Thymus (tissue), 11 donors: Measurements from ENCODE around the gene MECR. TPM values are rescaled to one million over a fixed set of nuclear protein-coding genes. Genes with fewer than 3 reads are reported as not detected.

Experiments used
- DNase-seq, 9 donors: peaks; one replicate each; pipeline ENCODE4 v3.0.0-alpha.2; 2013; ENCODE audit warnings: low spot score in 9 of 9, low read depth in 6 of 9, missing footprints in 1 of 9
- H3K27ac ChIP-seq, 2 donors: one replicate each; pipeline ENCODE4 v1.5.1; 2013; ENCODE audit warnings: control low read depth in 1 of 2, low read depth in 1 of 2, low read length in 1 of 2, mild to moderate bottlenecking in 1 of 2, moderate library complexity in 1 of 2
- H3K27me3 ChIP-seq, 2 donors: one replicate each; pipeline ENCODE4 v1.5.1; 2013; ENCODE audit warnings: low read length in 1 of 2; ENCODE audit not compliant: control insufficient read depth in 2 of 2, insufficient read depth in 1 of 2
- H3K36me3 ChIP-seq, 2 donors: one replicate each; pipeline ENCODE4 v1.5.1; 2013; ENCODE audit warnings: low read length in 1 of 2, mild to moderate bottlenecking in 1 of 2, moderate library complexity in 1 of 2; ENCODE audit not compliant: control insufficient read depth in 2 of 2, insufficient read depth in 2 of 2
- H3K4me1 ChIP-seq, 2 donors: one replicate each; pipeline ENCODE4 v1.5.1; 2013; ENCODE audit warnings: low read length in 2 of 2; ENCODE audit not compliant: control insufficient read depth in 2 of 2, insufficient read depth in 2 of 2
- H3K4me3 ChIP-seq, 2 donors: one replicate each; pipeline ENCODE4 v1.5.1; 2013; ENCODE audit warnings: low read length in 2 of 2, control low read depth in 1 of 2, mild to moderate bottlenecking in 1 of 2
- H3K9me3 ChIP-seq, 2 donors: one replicate each; pipeline ENCODE4 v1.5.1; 2013; ENCODE audit warnings: low read length in 1 of 2, mild to moderate bottlenecking in 1 of 2; ENCODE audit not compliant: control insufficient read depth in 2 of 2, insufficient read depth in 1 of 2
- WGBS: extraction: QIAGEN DNeasy Blood & Tissue Kit; methylation state at CpG from one replicate; pipeline ENCODE4 v1.1.7; 2013; 5-methylcytosine and 5-hydroxymethylcytosine counted together
- polyA plus RNA-seq: library from polyadenylated mRNA; stranded (reverse); fragments of 200-250 nt; gene quantifications from one replicate; pipeline ENCODE4 v1.2.3, GENCODE V29; 2013
- total RNA-seq: library from RNA; stranded (reverse); fragments of 120-200 nt; gene quantifications from one replicate; pipeline ENCODE4 v1.2.4, GENCODE V29; 2013
- donor health status: healthy.

Gene MECR
- total and polyA plus RNA-seq, 2 donors: 14.3 to 16.5 TPM

DNA sequence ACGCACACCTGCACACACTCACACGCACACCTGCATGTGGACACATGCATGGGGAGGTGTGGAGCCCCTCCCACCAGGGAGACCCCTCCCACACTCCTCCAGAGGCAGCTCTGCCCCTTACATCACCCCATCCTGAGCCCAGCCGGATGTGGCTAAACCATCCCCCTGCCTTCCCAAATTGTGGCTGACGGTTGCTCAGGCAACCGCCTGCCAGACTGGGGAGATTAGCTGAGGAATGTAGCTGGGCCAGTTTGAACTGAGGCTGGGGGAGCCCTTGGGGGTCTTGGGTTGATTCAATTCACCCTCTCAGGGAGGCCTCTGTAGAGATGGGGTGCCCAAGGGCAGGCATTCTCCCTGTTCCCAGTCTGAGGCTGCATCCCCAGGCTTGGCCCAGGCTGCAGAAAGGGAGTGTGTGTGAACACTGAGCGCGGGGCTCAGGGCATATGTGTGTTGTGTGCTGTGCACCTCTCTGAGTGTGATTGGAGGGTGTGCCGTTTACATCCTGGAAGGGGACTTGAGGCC, 18.5 kb upstream of the MECR start:
- peak in 1 of 9 donors; percentile 61 for DNase-seq
- Histone ChIP-seq H3K9me3 (peaks cover 0 to 7% of the 10 kb centered on the region in 2 donors), H3K27ac (peak overlapping the region in 1 of 2 donors; percentile 78), H3K4me1 (peaks cover 3 to 64% of the 10 kb centered on the region in 2 donors), H3K4me3 (no peak overlapping the region), H3K36me3 (no peaks in the 10 kb centered on the region), H3K27me3 (no peaks in the 10 kb centered on the region)
- WGBS: 61% methylated on average over 8 of the region's 8 CpGs

- H3K36me3 ChIP-seq: no peaks in the 10 kb centered on the region
- no peak overlapping the region for H3K4me3 ChIP-seq
- no peaks in the 10 kb centered on the region for H3K27me3 ChIP-seq
- no peak for DNase-seq
- H3K27ac ChIP-seq: peak overlapping the region in 1 of 2 donors; percentile 19
- H3K9me3 ChIP-seq: peaks cover 0 to 7% of the 10 kb centered on the region in 2 donors
- 92% methylated on average over 2 of the region's 2 CpGs for WGBS
- peaks cover 3 to 66% of the 10 kb centered on the region in 2 donors for H3K4me1 ChIP-seq
Observed at GRCh38 chr1:29248409-29248808, 17.7 kb upstream of the MECR start.

GRCh38 chr1:29247571-29248273, 17.0 kb upstream of the MECR start:
- Histone ChIP-seq H3K36me3 (no peaks in the 10 kb centered on the region), H3K27ac (no peak overlapping the region), H3K4me1 (peaks cover 3 to 65% of the 10 kb centered on the region in 2 donors), H3K4me3 (no peak overlapping the region), H3K9me3 (peaks cover 0 to 7% of the 10 kb centered on the region in 2 donors), H3K27me3 (no peaks in the 10 kb centered on the region)
- WGBS: 96% methylated on average over 8 of the region's 8 CpGs
- DNase-seq: no peak

- 82% methylated on average over 3 of the region's 3 CpGs for WGBS
- H3K27me3 ChIP-seq: no peaks in the 10 kb centered on the region
- DNase-seq: no peak
- H3K4me3 ChIP-seq: no peak overlapping the region
- peaks cover 0 to 7% of the 10 kb centered on the region in 2 donors for H3K9me3 ChIP-seq
- peaks cover 3 to 62% of the 10 kb centered on the region in 2 donors for H3K4me1 ChIP-seq
- H3K27ac ChIP-seq: no peak overlapping the region
- H3K36me3 ChIP-seq: no peaks in the 10 kb centered on the region
Observed at GRCh38 chr1:29247044-29247443, 16.3 kb upstream of the MECR start.

DNA sequence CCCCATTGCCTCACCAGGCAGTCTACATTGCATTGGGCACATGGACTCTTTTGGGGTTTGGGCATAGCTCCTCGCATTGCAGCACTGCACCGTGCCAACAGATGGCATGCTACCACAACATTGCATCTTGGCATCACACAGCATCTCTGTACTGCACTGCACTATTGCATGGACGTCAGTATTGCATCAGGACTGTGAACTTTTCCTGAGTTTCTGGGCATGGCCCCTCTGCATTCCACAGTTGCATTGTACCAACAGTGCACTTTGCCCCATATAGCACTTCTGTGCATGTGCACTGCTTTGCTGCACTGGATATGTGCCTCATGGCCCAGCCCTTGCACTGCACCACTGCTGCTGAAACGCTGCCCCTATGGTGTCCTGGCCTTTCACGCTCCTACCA, 15.1 kb upstream of the MECR start:
- WGBS: 75% methylated on average over 5 of the region's 5 CpGs
- H3K9me3 ChIP-seq: no peaks in the 10 kb centered on the region
- no peak overlapping the region for H3K4me3 ChIP-seq
- DNase-seq: peak in 2 of 9 donors; percentile 63 to 66
- H3K4me1 ChIP-seq: peaks cover 3 to 62% of the 10 kb centered on the region in 2 donors
- H3K27ac ChIP-seq: no peak overlapping the region
- no peaks in the 10 kb centered on the region for H3K27me3 ChIP-seq
- no peaks in the 10 kb centered on the region for H3K36me3 ChIP-seq

- DNase-seq: no peak
- H3K27ac ChIP-seq: no peak overlapping the region
- H3K9me3 ChIP-seq: no peaks in the 10 kb centered on the region
- H3K27me3 ChIP-seq: no peaks in the 10 kb centered on the region
- H3K36me3 ChIP-seq: no peaks in the 10 kb centered on the region
- 80% methylated on average over 6 of the region's 6 CpGs for WGBS
- H3K4me3 ChIP-seq: no peak overlapping the region
- H3K4me1 ChIP-seq: peaks cover 3 to 67% of the 10 kb centered on the region in 2 donors
Observed at GRCh38 chr1:29245261-29245660, 14.5 kb upstream of the MECR start.

DNA sequence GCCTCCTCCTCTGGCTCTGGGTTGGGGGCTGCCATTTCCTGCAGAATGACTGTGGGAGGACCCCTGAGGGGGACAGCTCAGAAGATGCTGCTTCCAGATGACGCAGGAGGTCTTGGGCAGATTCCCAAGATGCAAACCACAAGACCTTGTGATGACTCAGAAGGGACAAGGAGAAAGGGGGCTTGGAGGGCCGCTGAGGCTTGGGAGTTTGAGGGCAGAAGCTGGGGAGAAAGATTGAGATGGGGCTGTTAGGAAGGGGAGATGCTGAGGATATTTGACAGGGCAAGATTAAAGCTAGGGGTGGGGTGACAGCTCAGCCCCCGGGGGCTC, 13.1 kb upstream of the MECR start:
- no peaks in the 10 kb centered on the region for H3K9me3 ChIP-seq
- peaks cover 0 to 67% of the 10 kb centered on the region in 2 donors for H3K4me1 ChIP-seq
- peaks cover 6 to 13% of the 10 kb centered on the region in 2 donors for H3K27me3 ChIP-seq
- DNase-seq: no peak
- H3K4me3 ChIP-seq: no peak overlapping the region
- H3K27ac ChIP-seq: no peak overlapping the region
- no peaks in the 10 kb centered on the region for H3K36me3 ChIP-seq
- 79% methylated on average over 3 of the region's 3 CpGs for WGBS

DNA sequence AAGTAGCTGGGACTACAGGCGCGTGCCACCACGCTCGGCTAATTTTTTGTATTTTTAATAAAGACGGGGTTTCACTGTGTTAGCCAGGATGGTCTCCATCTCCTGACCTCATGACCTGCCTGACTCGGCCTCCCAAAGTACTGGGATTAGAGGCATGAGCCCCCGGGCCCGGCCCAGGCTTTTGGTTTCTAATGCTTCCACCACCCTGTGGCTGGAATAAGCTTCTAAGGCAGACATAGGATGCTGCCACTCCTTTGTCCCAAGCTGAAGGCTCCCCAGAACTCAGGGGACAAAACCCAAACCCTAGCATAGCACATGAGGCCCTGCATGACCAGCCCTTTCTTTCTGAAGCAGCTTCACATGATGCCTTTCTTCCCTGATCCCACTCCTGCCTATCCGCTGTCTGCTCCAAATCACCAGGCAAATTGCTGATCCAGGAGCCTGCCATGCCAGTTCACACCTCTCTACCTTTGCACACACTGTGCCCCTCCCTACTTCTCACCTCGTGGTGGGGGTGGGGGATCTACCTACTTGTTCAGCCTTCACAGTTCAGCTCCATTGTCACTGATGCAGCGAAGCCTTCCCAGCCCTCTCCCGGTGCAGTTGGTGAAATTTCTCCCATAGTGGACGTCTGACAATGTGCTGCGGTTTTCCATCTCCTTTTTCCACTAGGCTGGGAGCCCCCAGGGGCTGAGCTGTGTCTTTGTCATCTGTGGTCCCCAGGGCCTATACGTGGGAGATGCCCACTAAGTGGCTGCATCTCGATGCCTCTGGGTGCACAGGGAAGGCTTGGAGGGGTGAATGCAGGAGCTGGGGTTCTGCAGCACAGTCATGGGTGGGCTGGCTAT, 12.5 kb upstream of the MECR start:
- no peaks in the 10 kb centered on the region for H3K36me3 ChIP-seq
- H3K4me1 ChIP-seq: peaks cover 4 to 66% of the 10 kb centered on the region in 2 donors
- H3K9me3 ChIP-seq: no peaks in the 10 kb centered on the region
- peaks cover 12 to 19% of the 10 kb centered on the region in 2 donors for H3K27me3 ChIP-seq
- 81% methylated on average over 16 of the region's 16 CpGs for WGBS
- DNase-seq: no peak
- H3K27ac ChIP-seq: no peak overlapping the region
- no peak overlapping the region for H3K4me3 ChIP-seq

GRCh38 chr1:29240986-29241385, 10.3 kb upstream of the MECR start:
- no peak for DNase-seq
- H3K4me1 ChIP-seq: peaks cover 9 to 63% of the 10 kb centered on the region in 2 donors
- H3K27ac ChIP-seq: peak overlapping the region in 1 of 2 donors; percentile 81
- peaks cover 32 to 37% of the 10 kb centered on the region in 2 donors for H3K27me3 ChIP-seq
- peaks cover 0 to 2% of the 10 kb centered on the region in 2 donors for H3K9me3 ChIP-seq
- WGBS: 88% methylated on average over 2 of the region's 2 CpGs
- no peaks in the 10 kb centered on the region for H3K36me3 ChIP-seq
- peak overlapping the region in 1 of 2 donors; percentile 26 for H3K4me3 ChIP-seq
